GM19043 (cell line): ENCODE results near the gene PBX4.
"Not testable (repeated sequence)": the region's sequence is repeated elsewhere in the genome, so short reads cannot be mapped to it uniquely, and the experiment has no call there.

Experiments
- ATAC-seq: cut with Tn5 transposase; IDR thresholded peaks from one replicate; pipeline ENCODE4 v1.9.1; 2021; ENCODE audit warnings: low read depth; ENCODE audit not compliant: unreplicated experiment

PBX4 gene

GRCh38 chr19:19618219-19619051 lies at the start of gene PBX4:
PBX4 (minus strand) TSS chr19:19618687; CDS start chr19:19618629, 58 bp downstream.
- peak; percentile 96 for ATAC-seq

GRCh38 chr19:19665420-19665948 lies 47.0 kb upstream of the PBX4 start:
- not testable (repeated sequence) for ATAC-seq

- ATAC-seq: peak; percentile 54
Observed at GRCh38 chr19:19663256-19664120, 45.0 kb upstream of the PBX4 start, which contains the start of gene ATP13A1. ATP13A1 (minus strand) TSS chr19:19663676; CDS start chr19:19663666, 10 bp downstream.

GRCh38 chr19:19662871-19663255 lies 44.4 kb upstream of the PBX4 start:
- no peak for ATAC-seq

- no peak for ATAC-seq
Observed at GRCh38 chr19:19662344-19662743, 43.9 kb upstream of the PBX4 start.

GRCh38 chr19:19661675-19662251 lies 43.3 kb upstream of the PBX4 start:
- ATAC-seq: peak; percentile 40

GRCh38 chr19:19661141-19661674 lies 42.7 kb upstream of the PBX4 start:
- ATAC-seq: no peak

GRCh38 chr19:19659646-19660245 lies 41.3 kb upstream of the PBX4 start:
- ATAC-seq: no peak

GRCh38 chr19:19657397-19657783 lies 38.9 kb upstream of the PBX4 start:
- ATAC-seq: no peak

- ATAC-seq: no peak
Observed at GRCh38 chr19:19656451-19657396, 38.2 kb upstream of the PBX4 start.

GRCh38 chr19:19655641-19656343 lies 37.3 kb upstream of the PBX4 start:
- ATAC-seq: no peak

- no peak for ATAC-seq
Observed at GRCh38 chr19:19655051-19655594, 36.6 kb upstream of the PBX4 start.

- ATAC-seq: no peak
Observed at GRCh38 chr19:19654441-19654840, 36.0 kb upstream of the PBX4 start.

- no peak for ATAC-seq
Observed at GRCh38 chr19:19653597-19654147, 35.2 kb upstream of the PBX4 start.

- no peak for ATAC-seq
Observed at GRCh38 chr19:19652482-19653295, 34.2 kb upstream of the PBX4 start.

GRCh38 chr19:19651076-19651475 lies 32.6 kb upstream of the PBX4 start:
- ATAC-seq: no peak

- ATAC-seq: no peak
Observed at GRCh38 chr19:19650331-19650730, 31.8 kb upstream of the PBX4 start.
